HCT116 (cell line): ENCODE results near the gene IPO11. TPM values are rescaled to one million over a fixed set of nuclear protein-coding genes. Genes with fewer than 3 reads are reported as not detected.

ENCODE experiments used
- ATAC-seq: fragments of 200-7000 bp; cut with Tn5 transposase; 2 replicates; pipeline ENCODE4 v1.9.1; 2020; ENCODE audit warnings: mild to moderate bottlenecking, moderate library complexity
- BruUV-seq: library from RNA; stranded (reverse); fragments of 400-500 nt; replicated peaks from 2 replicates; lab custom pipeline; 2021; lab: Mats Ljungman, UMichigan
- CTCF ChIA-PET: fragments of 300-600 bp; sonication (Branson Sonifier 250); formaldehyde crosslinking; loops from one replicate; lab custom pipeline; 2021; ENCODE audit warnings: antibody characterized with exemption; lab: Charles Lee
- POLR2A ChIA-PET: fragments of 300-600, 350-600 bp; sonication (Branson Sonifier 250); formaldehyde crosslinking; loops from one replicate; lab custom pipeline; 2021; ENCODE audit warnings: antibody characterized with exemption; lab: Charles Lee
- RAD21 ChIA-PET, 2 experiments: fragments of 300-600 bp; sonication (Branson Sonifier 250); formaldehyde crosslinking; loops; one replicate each; lab custom pipeline; 2023; ENCODE audit warnings: low total read pairs in 2 of 2; ENCODE audit not compliant: uncharacterized antibody in 2 of 2, unreplicated experiment in 2 of 2, low non-redundant PET in 1 of 2; lab: Charles Lee
- DNase-seq: peaks from one replicate; pipeline ENCODE4 v3.0.0-alpha.2; 2010; ENCODE audit warnings: low read depth, low spot score
- H2AFZ ChIP-seq: fragments of 200-600 bp; shearing (Covaris generic), sonication (generic); 2 replicates; pipeline ENCODE4 v1.6.1; 2017; ENCODE audit warnings: low read depth, mixed run types, mixed read lengths, antibody characterized with exemption, low read length; ENCODE audit not compliant: poor library complexity, severe bottlenecking
- H3K27ac ChIP-seq: 2 replicates; pipeline ENCODE4 v1.5.1; 2012; ENCODE audit warnings: low read depth, low read length
- H3K27me3 ChIP-seq: fragments of 200-600 bp; sonication (generic); 2 replicates; pipeline ENCODE4 v1.6.1; 2016; ENCODE audit warnings: mixed run types, low read length, mixed read lengths; ENCODE audit not compliant: insufficient read depth
- H3K36me3 ChIP-seq, 2 experiments: fragments of 200-500 bp in 1 of 2; fragments of 200-600 bp in 1 of 2; sonication (Bioruptor generic) in 1 of 2; sonication (generic) in 1 of 2; 2 replicates each; pipeline versions ENCODE4 v1.5.1 to v1.6.1; 2014 to 2016; ENCODE audit warnings: low read length in 2 of 2, inconsistent platforms in 1 of 2, mixed read lengths in 1 of 2, mixed run types in 1 of 2; ENCODE audit not compliant: insufficient read depth in 2 of 2, control insufficient read depth in 1 of 2
- H3K4me1 ChIP-seq, 2 experiments: fragments of 200-600 bp in 1 of 2; sonication (generic) in 1 of 2; 2 replicates each; pipeline versions ENCODE4 v1.5.1 to v1.6.1; 2012 to 2017; ENCODE audit warnings: low read length in 2 of 2, inconsistent platforms in 1 of 2, mild to moderate bottlenecking in 1 of 2, mixed read lengths in 1 of 2, mixed run types in 1 of 2, moderate library complexity in 1 of 2; ENCODE audit not compliant: insufficient read depth in 2 of 2, control insufficient read depth in 1 of 2
- H3K4me2 ChIP-seq: fragments of 200-600 bp; sonication (generic); 2 replicates; pipeline ENCODE4 v1.6.1; 2017; ENCODE audit warnings: mixed run types, low read length, mixed read lengths
- H3K4me3 ChIP-seq, 2 experiments: fragments of 200-600 bp in 1 of 2; sonication (generic) in 1 of 2; replicated peaks in 1 of 2; 2 replicates each; pipeline ENCODE4 v1.5.1; 2011 to 2016; ENCODE audit warnings: low read length in 2 of 2, control low read depth in 1 of 2, low read depth in 1 of 2, mild to moderate bottlenecking in 1 of 2, mixed read lengths in 1 of 2, mixed run types in 1 of 2
- H3K79me2 ChIP-seq: fragments of 200-600 bp; sonication (generic); 2 replicates; pipeline ENCODE4 v1.6.1; 2017; ENCODE audit warnings: mild to moderate bottlenecking, mixed run types, low read length, moderate library complexity, mixed read lengths; ENCODE audit not compliant: insufficient read depth
- H3K9ac ChIP-seq: fragments of 200-600 bp; sonication (generic); 2 replicates; pipeline ENCODE4 v1.6.1; 2016; ENCODE audit warnings: low read length, mixed read lengths
- H3K9me2 ChIP-seq: fragments of 200-600 bp; sonication (generic), shearing (Covaris generic); 2 replicates; pipeline ENCODE4 v1.6.1; 2017; ENCODE audit warnings: mixed run types, mild to moderate bottlenecking, moderate library complexity; ENCODE audit not compliant: insufficient read depth
- H3K9me3 ChIP-seq, 2 experiments: fragments of 200-500 bp in 1 of 2; fragments of 200-600 bp in 1 of 2; sonication (Bioruptor generic) in 1 of 2; sonication (generic) in 1 of 2; 2 replicates each; pipeline ENCODE4 v1.6.1; 2014 to 2017; ENCODE audit warnings: low read length in 2 of 2, mixed read lengths in 2 of 2, inconsistent platforms in 1 of 2, low read depth in 1 of 2, mild to moderate bottlenecking in 1 of 2, mixed run types in 1 of 2, moderate library complexity in 1 of 2; ENCODE audit not compliant: control insufficient read depth in 1 of 2, insufficient read depth in 1 of 2
- H4K20me1 ChIP-seq: fragments of 200-600 bp; sonication (generic), shearing (Covaris generic); 2 replicates; pipeline ENCODE4 v1.6.1; 2017; ENCODE audit warnings: mixed run types, mild to moderate bottlenecking, moderate library complexity; ENCODE audit not compliant: insufficient read depth
- CBX3 ChIP-seq: IDR thresholded peaks from 2 replicates; pipeline ENCODE4 v1.6.1; 2012; ENCODE audit warnings: low read depth
- CEBPB ChIP-seq: IDR thresholded peaks from 2 replicates; pipeline ENCODE4 v1.6.1; 2012; ENCODE audit warnings: low read depth
- ELF1 ChIP-seq: IDR thresholded peaks from 2 replicates; pipeline ENCODE4 v1.6.1; 2012; ENCODE audit warnings: low read depth, borderline replicate concordance
- EZH2 ChIP-seq: fragments of 200-600 bp; sonication (generic); IDR thresholded peaks from 2 replicates; pipeline ENCODE4 v1.6.1; 2017; ENCODE audit warnings: antibody characterized with exemption, mixed run types
- EZH2phosphoT487 ChIP-seq: fragments of 200-600 bp; IDR thresholded peaks from 2 replicates; pipeline ENCODE4 v1.6.1; 2018; ENCODE audit warnings: antibody characterized with exemption, borderline replicate concordance
- FOSL1 ChIP-seq: IDR thresholded peaks from 2 replicates; pipeline ENCODE4 v1.6.1; 2012; ENCODE audit warnings: low read depth
- POLR2A ChIP-seq: IDR thresholded peaks from 2 replicates; pipeline ENCODE4 v1.7.0; 2011; ENCODE audit warnings: borderline replicate concordance; ENCODE audit not compliant: insufficient read depth, insufficient read length; ENCODE audit errors: extremely low read depth
- RAD21 ChIP-seq: IDR thresholded peaks from 2 replicates; pipeline ENCODE4 v1.6.1; 2012; ENCODE audit warnings: low read depth, mild to moderate bottlenecking
- SIN3A ChIP-seq: IDR thresholded peaks from 2 replicates; pipeline ENCODE4 v1.6.1; 2012; ENCODE audit warnings: low read depth
- SP1 ChIP-seq: IDR thresholded peaks from 2 replicates; pipeline ENCODE4 v1.6.1; 2012; ENCODE audit warnings: low read depth
- SRF ChIP-seq: IDR thresholded peaks from 2 replicates; pipeline ENCODE4 v1.6.1; 2012; ENCODE audit warnings: low read depth
- TCF7L2 ChIP-seq: IDR thresholded peaks from 2 replicates; pipeline ENCODE4 v1.7.0; 2011; ENCODE audit warnings: borderline replicate concordance, inconsistent platforms; ENCODE audit not compliant: insufficient read depth, insufficient read length; ENCODE audit errors: extremely low read depth
- YY1 ChIP-seq: IDR thresholded peaks from 2 replicates; pipeline ENCODE4 v1.6.1; 2011; ENCODE audit warnings: low read length, low read depth, moderate library complexity, mild to moderate bottlenecking; ENCODE audit not compliant: insufficient replicate concordance; ENCODE audit errors: extremely low read depth
- ZFX ChIP-seq: fragments of 450-650 bp; IDR thresholded peaks from 2 replicates; pipeline ENCODE4 v1.6.1; 2017
- ZNF274 ChIP-seq: fragments of 200-500 bp; sonication (Bioruptor generic); IDR thresholded peaks from 2 replicates; pipeline ENCODE4 v1.6.1; 2014; ENCODE audit warnings: mild to moderate bottlenecking, low read depth, low read length, inconsistent platforms
- intact Hi-C: fragments of 100-400 bp; cut with micrococcal nuclease; formaldehyde crosslinking; loops from 2 replicates; pipeline ENCODE4 v1.10.0; 2022
- total RNA-seq: library from RNA; stranded (reverse); gene quantifications from one replicate; pipeline ENCODE4 v1.2.1, GENCODE V29; 2021; ENCODE audit not compliant: unreplicated experiment
- TF ChIP-seq, protein P1 (sequence below): IDR thresholded peaks from 2 replicates; pipeline ENCODE4 v1.6.1; 2011; ENCODE audit warnings: mild to moderate bottlenecking, low read length, moderate library complexity; ENCODE audit not compliant: insufficient replicate concordance; ENCODE audit errors: extremely low read depth
- TF ChIP-seq, protein P2 (sequence below): IDR thresholded peaks from 2 replicates; pipeline ENCODE4 v1.6.1; 2012
- TF ChIP-seq, protein P3 (sequence below): IDR thresholded peaks from 2 replicates; pipeline ENCODE4 v1.6.1; 2012; ENCODE audit warnings: low read depth

Gene IPO11
- total RNA-seq, 1 experiment from 2014 or later, result 55.1 TPM

DNA sequence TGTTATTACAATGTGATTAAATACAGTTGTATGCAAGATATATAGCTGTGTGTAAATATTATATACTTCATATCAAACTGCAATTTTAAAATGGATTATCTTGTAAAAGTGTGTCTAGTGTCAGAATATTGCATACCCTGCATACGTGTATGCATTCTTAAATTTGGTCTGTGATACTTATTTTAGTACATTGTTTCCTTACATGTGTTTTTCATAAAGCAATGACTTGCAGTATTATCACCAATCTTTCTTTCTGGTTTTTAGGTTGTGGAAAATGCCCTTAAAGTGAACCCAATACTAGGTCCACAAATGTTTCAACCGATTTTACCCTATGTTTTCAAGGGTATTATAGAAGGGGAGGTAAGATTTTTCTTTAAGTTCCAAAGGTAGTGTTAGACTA is 137.5 kb downstream of the IPO11 start:
- H3K27ac ChIP-seq, result no peak overlapping the region
- ATAC-seq, result no peak
- H3K27me3 ChIP-seq, result no peaks in the 10 kb centered on the region

More for the DNA sequence above, 137.5 kb downstream of the IPO11 start:
- POLR2A ChIA-PET, result no interaction called here
- TF ChIP-seq YY1 (no peak), EZH2phosphoT487 (no peak), EZH2 (no peak), CBX3 (no peak), ZNF274 (no peak), SIN3A (no peak), SP1 (no peak), SRF (no peak), CEBPB (no peak), ZFX (no peak), ELF1 (no peak), FOSL1 (no peak), POLR2A (no peak), TCF7L2 (no peak), RAD21 (no peak)
- TF ChIP-seq, protein P1, sequence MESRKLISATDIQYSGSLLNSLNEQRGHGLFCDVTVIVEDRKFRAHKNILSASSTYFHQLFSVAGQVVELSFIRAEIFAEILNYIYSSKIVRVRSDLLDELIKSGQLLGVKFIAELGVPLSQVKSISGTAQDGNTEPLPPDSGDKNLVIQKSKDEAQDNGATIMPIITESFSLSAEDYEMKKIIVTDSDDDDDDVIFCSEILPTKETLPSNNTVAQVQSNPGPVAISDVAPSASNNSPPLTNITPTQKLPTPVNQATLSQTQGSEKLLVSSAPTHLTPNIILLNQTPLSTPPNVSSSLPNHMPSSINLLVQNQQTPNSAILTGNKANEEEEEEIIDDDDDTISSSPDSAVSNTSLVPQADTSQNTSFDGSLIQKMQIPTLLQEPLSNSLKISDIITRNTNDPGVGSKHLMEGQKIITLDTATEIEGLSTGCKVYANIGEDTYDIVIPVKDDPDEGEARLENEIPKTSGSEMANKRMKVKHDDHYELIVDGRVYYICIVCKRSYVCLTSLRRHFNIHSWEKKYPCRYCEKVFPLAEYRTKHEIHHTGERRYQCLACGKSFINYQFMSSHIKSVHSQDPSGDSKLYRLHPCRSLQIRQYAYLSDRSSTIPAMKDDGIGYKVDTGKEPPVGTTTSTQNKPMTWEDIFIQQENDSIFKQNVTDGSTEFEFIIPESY, result no peak
- TF ChIP-seq, protein P2, sequence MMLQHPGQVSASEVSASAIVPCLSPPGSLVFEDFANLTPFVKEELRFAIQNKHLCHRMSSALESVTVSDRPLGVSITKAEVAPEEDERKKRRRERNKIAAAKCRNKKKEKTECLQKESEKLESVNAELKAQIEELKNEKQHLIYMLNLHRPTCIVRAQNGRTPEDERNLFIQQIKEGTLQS, result no peak
- TF ChIP-seq, protein P3, sequence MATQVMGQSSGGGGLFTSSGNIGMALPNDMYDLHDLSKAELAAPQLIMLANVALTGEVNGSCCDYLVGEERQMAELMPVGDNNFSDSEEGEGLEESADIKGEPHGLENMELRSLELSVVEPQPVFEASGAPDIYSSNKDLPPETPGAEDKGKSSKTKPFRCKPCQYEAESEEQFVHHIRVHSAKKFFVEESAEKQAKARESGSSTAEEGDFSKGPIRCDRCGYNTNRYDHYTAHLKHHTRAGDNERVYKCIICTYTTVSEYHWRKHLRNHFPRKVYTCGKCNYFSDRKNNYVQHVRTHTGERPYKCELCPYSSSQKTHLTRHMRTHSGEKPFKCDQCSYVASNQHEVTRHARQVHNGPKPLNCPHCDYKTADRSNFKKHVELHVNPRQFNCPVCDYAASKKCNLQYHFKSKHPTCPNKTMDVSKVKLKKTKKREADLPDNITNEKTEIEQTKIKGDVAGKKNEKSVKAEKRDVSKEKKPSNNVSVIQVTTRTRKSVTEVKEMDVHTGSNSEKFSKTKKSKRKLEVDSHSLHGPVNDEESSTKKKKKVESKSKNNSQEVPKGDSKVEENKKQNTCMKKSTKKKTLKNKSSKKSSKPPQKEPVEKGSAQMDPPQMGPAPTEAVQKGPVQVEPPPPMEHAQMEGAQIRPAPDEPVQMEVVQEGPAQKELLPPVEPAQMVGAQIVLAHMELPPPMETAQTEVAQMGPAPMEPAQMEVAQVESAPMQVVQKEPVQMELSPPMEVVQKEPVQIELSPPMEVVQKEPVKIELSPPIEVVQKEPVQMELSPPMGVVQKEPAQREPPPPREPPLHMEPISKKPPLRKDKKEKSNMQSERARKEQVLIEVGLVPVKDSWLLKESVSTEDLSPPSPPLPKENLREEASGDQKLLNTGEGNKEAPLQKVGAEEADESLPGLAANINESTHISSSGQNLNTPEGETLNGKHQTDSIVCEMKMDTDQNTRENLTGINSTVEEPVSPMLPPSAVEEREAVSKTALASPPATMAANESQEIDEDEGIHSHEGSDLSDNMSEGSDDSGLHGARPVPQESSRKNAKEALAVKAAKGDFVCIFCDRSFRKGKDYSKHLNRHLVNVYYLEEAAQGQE, result no peak
- H2AFZ ChIP-seq, result no peak overlapping the region
- no peaks in the 10 kb centered on the region for H4K20me1 ChIP-seq
- H3K9me2 ChIP-seq, result no peaks in the 10 kb centered on the region
- no peaks in the 10 kb centered on the region for H3K36me3 ChIP-seq
- H3K9me3 ChIP-seq, result no peaks in the 10 kb centered on the region
- CTCF ChIA-PET, result no interaction called here
- no peaks in the 10 kb centered on the region; a peak in 1 of 4 replicates for H3K4me1 ChIP-seq
- intact Hi-C loops, result no loop called here
- H3K79me2 ChIP-seq, result no peaks in the 10 kb centered on the region; the same call in 1 of the 2 replicates
- DNase-seq, result no peak
- no peak overlapping the region for H3K4me3 ChIP-seq
- H3K9ac ChIP-seq, result no peak overlapping the region
- no peak overlapping the region for H3K4me2 ChIP-seq
- RAD21 ChIA-PET, result no interaction called here
- BruUV-seq, result no TSS peak
